Liver (tissue), 3 donors: Measurements from ENCODE around the gene TMEM178B.
"Not testable (repeated sequence)": the region's sequence is repeated elsewhere in the genome, so short reads cannot be mapped to it uniquely, and the experiment has no call there.

Experiments used
- CTCF ChIP-seq: fragments of 150-350 bp; IDR thresholded peaks from 2 replicates; pipeline ENCODE4 v1.5.1; 2017; ENCODE audit warnings: improper control_type of control experiment, low read depth, low read length; ENCODE audit not compliant: missing input control
- FOXA1 ChIP-seq: IDR thresholded peaks from 2 replicates; pipeline ENCODE4 v1.6.1; 2016; ENCODE audit warnings: antibody characterized with exemption
- MAX ChIP-seq: IDR thresholded peaks from 2 replicates; pipeline ENCODE4 v1.6.1; 2016; ENCODE audit warnings: antibody characterized with exemption
- NR2F2 ChIP-seq: IDR thresholded peaks from 2 replicates; pipeline ENCODE4 v1.6.1; 2016; ENCODE audit warnings: antibody characterized with exemption
- RAD21 ChIP-seq, 2 donors: IDR thresholded peaks; 2 replicates each; pipeline ENCODE4 v1.6.1; 2016; ENCODE audit warnings: antibody characterized with exemption in 2 of 2, mild to moderate bottlenecking in 2 of 2
- REST ChIP-seq: IDR thresholded peaks from 2 replicates; pipeline ENCODE4 v1.6.1; 2016; ENCODE audit warnings: antibody characterized with exemption, mild to moderate bottlenecking
- RXRA ChIP-seq, 2 donors: IDR thresholded peaks; 2 replicates each; pipeline ENCODE4 v1.6.1; 2017 to 2018; ENCODE audit warnings: antibody characterized with exemption in 2 of 2, mild to moderate bottlenecking in 1 of 2
- SP1 ChIP-seq: IDR thresholded peaks from 2 replicates; pipeline ENCODE4 v1.6.1; 2018; ENCODE audit warnings: antibody characterized with exemption, mild to moderate bottlenecking
- TAF1 ChIP-seq: conservative IDR thresholded peaks from 2 replicates; pipeline ENCODE4 v1.6.1; 2016; ENCODE audit warnings: antibody characterized with exemption, mild to moderate bottlenecking
- donor health status: healthy.
- donor health status: healthy.

GRCh38 chr7:141403846-141404245, 330.0 kb downstream of the TMEM178B start:
- TF ChIP-seq CTCF; TAF1; RXRA (IDR thresholded peaks at IDR 0.05); MAX; REST; RAD21 (IDR thresholded peaks at IDR 0.05); SP1; NR2F2; FOXA1: not testable (repeated sequence)
